HepG2 (cell line): ENCODE data around the gene CKB. TPM values are rescaled to one million over a fixed set of nuclear protein-coding genes. Genes with fewer than 3 reads are reported as not detected.

Experiments used
- ATAC-seq: fragments of 200-7000 bp; cut with Tn5 transposase; 3 replicates; pipeline ENCODE4 v1.9.1; 2020; ENCODE audit warnings: mild to moderate bottlenecking, moderate library complexity
- BruUV-seq: library from RNA; stranded (reverse); fragments of 400-500 nt; replicated peaks from 2 replicates; lab custom pipeline; 2021; lab: Mats Ljungman, UMichigan
- CTCF ChIA-PET: fragments of 300-600 bp; formaldehyde crosslinking; extraction: SDS; loops from one replicate; lab custom pipeline; 2021; ENCODE audit warnings: low total read pairs, inconsistent platforms, low intra/inter-chr PET ratio; lab: Yijun Ruan, JAX
- POLR2A ChIA-PET: fragments of 350-600 bp; sonication (Branson Sonifier 250); formaldehyde crosslinking; loops from one replicate; lab custom pipeline; 2020; ENCODE audit warnings: antibody characterized with exemption, inconsistent platforms; lab: Yijun Ruan, JAX
- DNase-seq: peaks from one replicate; pipeline ENCODE4 v3.0.0-alpha.2; 2015; ENCODE audit warnings: low spot score
- FAIRE-seq: peaks from 3 replicates; lab custom pipeline; 2011; peaks lifted over from hg19 to GRCh38; lab: Jason Lieb, UNC
- H2AFZ ChIP-seq: one replicate; pipeline ENCODE4 v1.6.1; 2011; ENCODE audit warnings: low read length, inconsistent platforms
- H3K27ac ChIP-seq: fragments of 300-600 bp; 3 replicates; pipeline ENCODE4 v1.8.0; 2011; ENCODE audit warnings: mixed run types, mild to moderate bottlenecking, mixed read lengths, low read length, inconsistent platforms; ENCODE audit not compliant: insufficient read depth; ENCODE audit errors: extremely low read length
- H3K27me3 ChIP-seq, 2 experiments: fragments of 200-600 bp in 1 of 2; 2 replicates in 1 of 2; 3 replicates in 1 of 2; pipeline versions ENCODE4 v1.6.0 to v1.8.0; 2011; ENCODE audit warnings: low read length in 2 of 2, mild to moderate bottlenecking in 2 of 2, moderate library complexity in 2 of 2, inconsistent platforms in 1 of 2; ENCODE audit not compliant: insufficient read depth in 2 of 2, control insufficient read depth in 1 of 2
- H3K36me3 ChIP-seq, 2 experiments: fragments of 200-600 bp in 1 of 2; replicated peaks in 1 of 2; 2 replicates in 1 of 2; 3 replicates in 1 of 2; pipeline versions ENCODE4 v1.5.1 to v1.8.0; 2011; ENCODE audit warnings: low read length in 2 of 2, inconsistent platforms in 1 of 2; ENCODE audit not compliant: insufficient read depth in 2 of 2, control insufficient read depth in 1 of 2
- H3K4me1 ChIP-seq: 2 replicates; pipeline ENCODE4 v1.5.1; 2012; ENCODE audit warnings: low read length, inconsistent platforms; ENCODE audit not compliant: insufficient read depth
- H3K4me2 ChIP-seq: 2 replicates; pipeline ENCODE4 v1.6.0; 2011; ENCODE audit warnings: low read depth, low read length, inconsistent platforms
- H3K4me3 ChIP-seq, 3 experiments: fragments of 200-600 bp in 1 of 3; sonication (generic), shearing (Covaris generic) in 1 of 3; replicated peaks in 1 of 3; 2 replicates each; pipeline ENCODE4 v1.5.1; 2011 to 2016; ENCODE audit warnings: low read length in 3 of 3, inconsistent platforms in 2 of 3, low read depth in 2 of 3, mild to moderate bottlenecking in 2 of 3, control low read depth in 1 of 3, mixed read lengths in 1 of 3; ENCODE audit not compliant: insufficient read depth in 1 of 3
- H3K79me2 ChIP-seq: one replicate; pipeline ENCODE4 v1.6.1; 2011; ENCODE audit warnings: low read length, inconsistent platforms; ENCODE audit not compliant: insufficient read depth
- H3K9ac ChIP-seq: 2 replicates; pipeline ENCODE4 v1.6.0; 2011; ENCODE audit warnings: mild to moderate bottlenecking, low read depth, low read length, inconsistent platforms; ENCODE audit not compliant: insufficient read depth
- H3K9me3 ChIP-seq: 2 replicates; pipeline ENCODE4 v1.5.1; 2012; ENCODE audit warnings: mild to moderate bottlenecking, low read length
- H4K20me1 ChIP-seq: 2 replicates; pipeline ENCODE4 v1.6.0; 2011; ENCODE audit warnings: inconsistent platforms, mild to moderate bottlenecking, low read length, moderate library complexity; ENCODE audit not compliant: insufficient read depth
- ADNP ChIP-seq: sonication (generic); formaldehyde crosslinking; IDR thresholded peaks from 2 replicates; pipeline ENCODE4 v1.4.0; 2020; ENCODE audit warnings: missing genetic modification reagents
- AGO1 ChIP-seq: fragments of 200-400 bp; formaldehyde crosslinking; IDR thresholded peaks from 2 replicates; pipeline ENCODE4 v1.6.1; 2017; ENCODE audit warnings: mild to moderate bottlenecking, low read depth, low read length, moderate library complexity; ENCODE audit not compliant: poor library complexity, severe bottlenecking
- EZH2 ChIP-seq: conservative IDR thresholded peaks from 2 replicates; pipeline ENCODE4 v1.6.1; 2012; ENCODE audit warnings: mild to moderate bottlenecking, low read depth, low read length, moderate library complexity
- HMGXB3 ChIP-seq: sonication (generic); formaldehyde crosslinking; IDR thresholded peaks from 2 replicates; pipeline ENCODE4 v1.4.0; 2020; ENCODE audit warnings: missing genetic modification reagents, borderline replicate concordance
- NR2C2 ChIP-seq: sonication (generic); formaldehyde crosslinking; IDR thresholded peaks from 2 replicates; pipeline ENCODE4 v1.4.0; 2020; ENCODE audit warnings: missing genetic modification reagents, mild to moderate bottlenecking, moderate library complexity, borderline replicate concordance
- PATZ1 ChIP-seq: sonication (generic); formaldehyde crosslinking; IDR thresholded peaks from 2 replicates; pipeline ENCODE4 v1.4.0; 2020; ENCODE audit warnings: missing genetic modification reagents
- RFXAP ChIP-seq: sonication (generic); formaldehyde crosslinking; IDR thresholded peaks from 2 replicates; pipeline ENCODE4 v1.4.0; 2020; ENCODE audit warnings: missing genetic modification reagents, borderline replicate concordance
- SP4 ChIP-seq: sonication (generic); formaldehyde crosslinking; IDR thresholded peaks from 2 replicates; pipeline ENCODE4 v1.8.1; 2023; ENCODE audit warnings: mild to moderate bottlenecking, missing genetic modification reagents
- ZNF12 ChIP-seq: sonication (generic); formaldehyde crosslinking; IDR thresholded peaks from 2 replicates; pipeline ENCODE4 v1.5.0; 2020; ENCODE audit warnings: missing genetic modification reagents
- ZNF331 ChIP-seq: sonication (generic); formaldehyde crosslinking; IDR thresholded peaks from 2 replicates; pipeline ENCODE4 v1.4.0; 2020; ENCODE audit warnings: missing genetic modification reagents
- ZNF564 ChIP-seq: sonication (generic); formaldehyde crosslinking; IDR thresholded peaks from 2 replicates; pipeline ENCODE4 v1.8.1; 2023; ENCODE audit warnings: mild to moderate bottlenecking, missing genetic modification reagents
- ZNF816 ChIP-seq: sonication (generic); formaldehyde crosslinking; IDR thresholded peaks from 2 replicates; pipeline ENCODE4 v1.8.0; 2022; ENCODE audit warnings: missing genetic modification reagents, mild to moderate bottlenecking, borderline replicate concordance
- WGBS: methylation state at CpG from one replicate; pipeline ENCODE4 v1.1.6; 2017; ENCODE audit warnings: low lambda C conversion rate; 5-methylcytosine and 5-hydroxymethylcytosine counted together
- in situ Hi-C: cut with HindIII; loops from 2 replicates; pipeline ENCODE4 v1.10.0; 2017; ENCODE audit warnings: low pct_unique_long_range_greater_than_20kb; ENCODE audit not compliant: extremely low pct_ligation_motif_present
- intact Hi-C: fragments of 100-400 bp; cut with micrococcal nuclease; formaldehyde crosslinking; loops from one replicate; pipeline ENCODE4 v1.10.0; 2022; ENCODE audit not compliant: unreplicated experiment
- polyA plus RNA-seq, 8 experiments: library from polyadenylated mRNA; depleted of rRNA in 3 of 8; stranded (reverse) in 7 of 8; unstranded in 1 of 8; fragments of >200 nt; fragmentation: Illumina TruSeq in 4 of 8; extraction: Trizol in 4 of 8; gene quantifications; 2 replicates each; pipeline versions ENCODE4 v1.2.1 to v1.2.3, GENCODE V29; 2011 to 2016; ENCODE audit warnings: low read depth in 4 of 8, missing spikeins in 1 of 8, mixed read lengths in 1 of 8; ENCODE audit not compliant: insufficient read depth in 1 of 8
- total RNA-seq, 5 experiments: library from RNA; depleted of rRNA; stranded (reverse); fragments of >200 nt; fragmentation: Illumina TruSeq; extraction: Trizol; gene quantifications; 2 replicates each; pipeline ENCODE4 v1.2.3, GENCODE V29; 2016; ENCODE audit warnings: low read depth in 1 of 5
- TF ChIP-seq, protein P1 (sequence below): sonication (generic); formaldehyde crosslinking; IDR thresholded peaks from 2 replicates; pipeline ENCODE4 v1.5.0; 2020; ENCODE audit warnings: missing genetic modification reagents
- TF ChIP-seq, protein P2 (sequence below): sonication (generic); formaldehyde crosslinking; conservative IDR thresholded peaks from 2 replicates; pipeline ENCODE4 v1.4.0; 2020; ENCODE audit warnings: mild to moderate bottlenecking, missing genetic modification reagents, moderate library complexity

CKB gene
- total and polyA plus RNA-seq, 2 of the 13 experiments (the other 11 are each of a cell fraction or from before 2014, with no cell fraction given) = 82.3 to 217 TPM

- intact Hi-C loops (no loop called here), in situ Hi-C loops (no loop called here)
- Histone ChIP-seq H3K27ac (no peak overlapping the region), H3K36me3 (peaks cover 0 to 10% of the 10 kb centered on the region in 2 experiments; a peak in 3 of 5 replicates), H4K20me1 (no peaks in the 10 kb centered on the region), H3K9ac (no peak overlapping the region), H3K9me3 (no peaks in the 10 kb centered on the region), H2AFZ (no peak overlapping the region), H3K4me3 (no peak overlapping the region; a peak in 1 of 6 replicates), H3K27me3 (no peaks in the 10 kb centered on the region), H3K4me2 (no peak overlapping the region), H3K79me2 (peaks cover 4% of the 10 kb centered on the region), H3K4me1 (peaks cover 57% of the 10 kb centered on the region)
- BruUV-seq = no TSS peak
- WGBS = 95% methylated on average over 4 of the region's 10 CpGs
- no peak for ATAC-seq
- FAIRE-seq = no peak
- DNase-seq = no peak
- ChIA-PET CTCF (interaction anchor here (3.0 kb wide), 1 partner anchor 26 kb away, joined by 38 read pairs; no protein-coding TSS in a partner anchor), POLR2A (interaction anchor here (0.6 kb wide), 1 partner anchor 9 kb away, joined by 3 read pairs; the partner anchor contains the start of gene TRMT61A)
- TF ChIP-seq SP4 (CRISPR knock-in tag) (no peak), PATZ1 (CRISPR knock-in tag) (no peak), AGO1 (no peak), ZNF12 (no peak), ZNF331 (CRISPR knock-in tag) (no peak), ZNF816 (CRISPR knock-in tag) (no peak), ADNP (CRISPR knock-in tag) (no peak), EZH2 (no peak), ZNF564 (no peak), NR2C2 (no peak), RFXAP (CRISPR knock-in tag) (no peak), HMGXB3 (no peak)
- TF ChIP-seq, protein P1, sequence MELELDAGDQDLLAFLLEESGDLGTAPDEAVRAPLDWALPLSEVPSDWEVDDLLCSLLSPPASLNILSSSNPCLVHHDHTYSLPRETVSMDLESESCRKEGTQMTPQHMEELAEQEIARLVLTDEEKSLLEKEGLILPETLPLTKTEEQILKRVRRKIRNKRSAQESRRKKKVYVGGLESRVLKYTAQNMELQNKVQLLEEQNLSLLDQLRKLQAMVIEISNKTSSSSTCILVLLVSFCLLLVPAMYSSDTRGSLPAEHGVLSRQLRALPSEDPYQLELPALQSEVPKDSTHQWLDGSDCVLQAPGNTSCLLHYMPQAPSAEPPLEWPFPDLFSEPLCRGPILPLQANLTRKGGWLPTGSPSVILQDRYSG (CRISPR knock-in tag) = no peak
- TF ChIP-seq, protein P2, sequence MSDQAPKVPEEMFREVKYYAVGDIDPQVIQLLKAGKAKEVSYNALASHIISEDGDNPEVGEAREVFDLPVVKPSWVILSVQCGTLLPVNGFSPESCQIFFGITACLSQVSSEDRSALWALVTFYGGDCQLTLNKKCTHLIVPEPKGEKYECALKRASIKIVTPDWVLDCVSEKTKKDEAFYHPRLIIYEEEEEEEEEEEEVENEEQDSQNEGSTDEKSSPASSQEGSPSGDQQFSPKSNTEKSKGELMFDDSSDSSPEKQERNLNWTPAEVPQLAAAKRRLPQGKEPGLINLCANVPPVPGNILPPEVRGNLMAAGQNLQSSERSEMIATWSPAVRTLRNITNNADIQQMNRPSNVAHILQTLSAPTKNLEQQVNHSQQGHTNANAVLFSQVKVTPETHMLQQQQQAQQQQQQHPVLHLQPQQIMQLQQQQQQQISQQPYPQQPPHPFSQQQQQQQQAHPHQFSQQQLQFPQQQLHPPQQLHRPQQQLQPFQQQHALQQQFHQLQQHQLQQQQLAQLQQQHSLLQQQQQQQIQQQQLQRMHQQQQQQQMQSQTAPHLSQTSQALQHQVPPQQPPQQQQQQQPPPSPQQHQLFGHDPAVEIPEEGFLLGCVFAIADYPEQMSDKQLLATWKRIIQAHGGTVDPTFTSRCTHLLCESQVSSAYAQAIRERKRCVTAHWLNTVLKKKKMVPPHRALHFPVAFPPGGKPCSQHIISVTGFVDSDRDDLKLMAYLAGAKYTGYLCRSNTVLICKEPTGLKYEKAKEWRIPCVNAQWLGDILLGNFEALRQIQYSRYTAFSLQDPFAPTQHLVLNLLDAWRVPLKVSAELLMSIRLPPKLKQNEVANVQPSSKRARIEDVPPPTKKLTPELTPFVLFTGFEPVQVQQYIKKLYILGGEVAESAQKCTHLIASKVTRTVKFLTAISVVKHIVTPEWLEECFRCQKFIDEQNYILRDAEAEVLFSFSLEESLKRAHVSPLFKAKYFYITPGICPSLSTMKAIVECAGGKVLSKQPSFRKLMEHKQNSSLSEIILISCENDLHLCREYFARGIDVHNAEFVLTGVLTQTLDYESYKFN (CRISPR knock-in tag) = no peak
These were observed 2.4 kb downstream of the CKB start for GRCh38 chr14:103520269-103520656.
